K562 (cell line): Measurements from ENCODE around the gene KRTAP2-3. TPM values are rescaled to one million over a fixed set of nuclear protein-coding genes. Genes with fewer than 3 reads are reported as not detected.

ENCODE experiments used
- ATAC-seq: fragments of 200-7000 bp; cut with Tn5 transposase; 3 replicates; pipeline ENCODE4 v1.9.1; 2020; ENCODE audit warnings: moderate library complexity
- BruUV-seq: library from RNA; stranded (reverse); fragments of 400-500 nt; replicated peaks from 2 replicates; lab custom pipeline; 2021; lab: Mats Ljungman, UMichigan
- CTCF ChIA-PET: fragments of 300-600 bp; formaldehyde crosslinking; extraction: SDS; loops from one replicate; lab custom pipeline; 2021; ENCODE audit warnings: low intra/inter-chr PET ratio; lab: Yijun Ruan, JAX
- POLR2A ChIA-PET: fragments of 300-600, 350-650 bp; sonication (Branson Sonifier 250); formaldehyde crosslinking; extraction: SDS; loops from one replicate; lab custom pipeline; 2021; ENCODE audit warnings: antibody characterized with exemption, inconsistent platforms; lab: Yijun Ruan, JAX
- DNase-seq, 4 experiments: peaks; one replicate each; pipeline versions ENCODE4 v3.0.0 to v3.0.0-alpha.2; 2011 to 2018; ENCODE audit warnings: low spot score in 3 of 4, mixed read lengths in 3 of 4; ENCODE audit errors: extremely low read depth in 1 of 4
- FAIRE-seq: peaks from 2 replicates; lab custom pipeline; 2011; peaks lifted over from hg19 to GRCh38; lab: Jason Lieb, UNC
- H2AFZ ChIP-seq: 2 replicates; pipeline ENCODE4 v1.6.0; 2011; ENCODE audit warnings: low read depth, low read length, control low read depth, inconsistent platforms
- H3K27ac ChIP-seq: fragments of 200-600 bp; 3 replicates; pipeline ENCODE4 v1.8.0; 2011; ENCODE audit warnings: low read depth, mild to moderate bottlenecking, control low read depth, inconsistent platforms, low read length, moderate library complexity, mixed read lengths; ENCODE audit errors: extremely low read depth
- H3K27me3 ChIP-seq, 2 experiments: fragments of 300-600 bp in 1 of 2; 2 replicates in 1 of 2; 3 replicates in 1 of 2; pipeline versions ENCODE4 v1.6.0 to v1.8.0; 2011; ENCODE audit warnings: inconsistent platforms in 2 of 2, low read length in 2 of 2, mild to moderate bottlenecking in 1 of 2, mixed read lengths in 1 of 2, moderate library complexity in 1 of 2; ENCODE audit not compliant: control insufficient read depth in 2 of 2, insufficient read depth in 2 of 2
- H3K36me3 ChIP-seq: fragments of 300-600 bp; 3 replicates; pipeline ENCODE4 v1.8.0; 2011; ENCODE audit warnings: mild to moderate bottlenecking, low read length, inconsistent platforms; ENCODE audit not compliant: control insufficient read depth, insufficient read depth
- H3K4me1 ChIP-seq, 2 experiments: fragments of 200-600 bp in 1 of 2; replicated peaks in 1 of 2; 2 replicates in 1 of 2; 3 replicates in 1 of 2; pipeline versions ENCODE4 v1.5.1 to v1.8.0; 2011; ENCODE audit warnings: inconsistent platforms in 2 of 2, low read length in 2 of 2, mild to moderate bottlenecking in 1 of 2, mixed read lengths in 1 of 2, moderate library complexity in 1 of 2; ENCODE audit not compliant: control insufficient read depth in 2 of 2, insufficient read depth in 2 of 2
- H3K4me2 ChIP-seq: 2 replicates; pipeline ENCODE4 v1.6.1; 2011; ENCODE audit warnings: low read length, control low read depth, inconsistent platforms, mixed read lengths; ENCODE audit not compliant: insufficient read depth
- H3K4me3 ChIP-seq: fragments of 200-600 bp; sonication (generic), shearing (Covaris generic); 2 replicates; pipeline ENCODE4 v1.5.1; 2016; ENCODE audit warnings: control low read depth, inconsistent platforms
- H3K79me2 ChIP-seq: fragments of 200-600 bp; 3 replicates; pipeline ENCODE4 v1.8.0; 2011; ENCODE audit warnings: low read length, inconsistent platforms; ENCODE audit not compliant: control insufficient read depth, insufficient read depth
- H3K9ac ChIP-seq, 2 experiments: 2 replicates each; pipeline versions ENCODE4 v1.6.0 to v1.6.1; 2011; ENCODE audit warnings: low read depth in 2 of 2, low read length in 2 of 2, control low read depth in 1 of 2, inconsistent platforms in 1 of 2, mild to moderate bottlenecking in 1 of 2, mixed read lengths in 1 of 2; ENCODE audit not compliant: insufficient read depth in 1 of 2
- H3K9me1 ChIP-seq: one replicate; pipeline ENCODE4 v1.6.0; 2011; ENCODE audit warnings: inconsistent platforms, mild to moderate bottlenecking, low read length, moderate library complexity; ENCODE audit not compliant: control insufficient read depth, insufficient read depth
- H3K9me3 ChIP-seq: replicated peaks from 2 replicates; pipeline ENCODE4 v1.5.1; 2011; ENCODE audit warnings: low read depth, low read length, inconsistent platforms; ENCODE audit not compliant: control insufficient read depth, insufficient read depth
- H4K20me1 ChIP-seq: replicated peaks from 2 replicates; pipeline ENCODE4 v1.6.1; 2011; ENCODE audit warnings: low read length, inconsistent platforms, mixed read lengths; ENCODE audit not compliant: control insufficient read depth, insufficient read depth
- BRD9 ChIP-seq: fragments of 450-650 bp; IDR thresholded peaks from 2 replicates; pipeline ENCODE4 v1.6.1; 2018; ENCODE audit warnings: low read depth; ENCODE audit not compliant: partially characterized antibody
- E4F1 ChIP-seq: fragments of 250-450 bp; sonication (Bioruptor Pico); IDR thresholded peaks from 2 replicates; pipeline ENCODE4 v1.5.0; 2021; ENCODE audit warnings: mild to moderate bottlenecking, borderline replicate concordance
- FOXK2 ChIP-seq, 2 experiments: fragments of 450-650 bp; IDR thresholded peaks in 1 of 2; conservative IDR thresholded peaks in 1 of 2; 2 replicates each; pipeline ENCODE4 v1.6.1; 2016; ENCODE audit warnings: low read depth in 2 of 2, mild to moderate bottlenecking in 1 of 2
- FOXP1 ChIP-seq: sonication (generic); formaldehyde crosslinking; IDR thresholded peaks from 2 replicates; pipeline ENCODE4 v1.8.0; 2022; ENCODE audit warnings: mild to moderate bottlenecking, missing genetic modification reagents
- FUS ChIP-seq: fragments of 200-400 bp; formaldehyde crosslinking; optimal IDR thresholded peaks from 2 replicates; pipeline ENCODE3; 2017; ENCODE audit warnings: low read depth, low read length
- HIVEP1 ChIP-seq: fragments of 250-450 bp; sonication (Bioruptor Pico); IDR thresholded peaks from 2 replicates; pipeline ENCODE4 v1.4.0; 2020; ENCODE audit warnings: mild to moderate bottlenecking
- NFE2L1 ChIP-seq: fragments of 450-650 bp; IDR thresholded peaks from 2 replicates; pipeline ENCODE4 v1.6.1; 2016; ENCODE audit warnings: missing genetic modification characterization, low read depth, mild to moderate bottlenecking, missing compliant biosample characterization, moderate library complexity, borderline replicate concordance
- NR1H2 ChIP-seq: sonication (generic); formaldehyde crosslinking; IDR thresholded peaks from 2 replicates; pipeline ENCODE4 v1.4.0; 2020; ENCODE audit warnings: mild to moderate bottlenecking, missing genetic modification reagents
- NR2C2 ChIP-seq, 2 experiments: fragments of 200-800 bp in 1 of 2; sonication (Bioruptor generic) in 1 of 2; sonication (generic) in 1 of 2; formaldehyde crosslinking in 1 of 2; IDR thresholded peaks; 2 replicates each; pipeline versions ENCODE4 v1.6.1 to v1.8.0; 2016 to 2022; ENCODE audit warnings: mild to moderate bottlenecking in 1 of 2, missing compliant biosample characterization in 1 of 2, missing genetic modification characterization in 1 of 2, missing genetic modification reagents in 1 of 2
- PCBP2 ChIP-seq: fragments of 200-400 bp; formaldehyde crosslinking; IDR thresholded peaks from 2 replicates; pipeline ENCODE4 v1.6.1; 2018; ENCODE audit warnings: low read length, low read depth, mild to moderate bottlenecking, moderate library complexity; ENCODE audit not compliant: poor library complexity, severe bottlenecking
- POLR2AphosphoS2 ChIP-seq: IDR thresholded peaks from 2 replicates; pipeline ENCODE4 v1.6.1; 2012; ENCODE audit warnings: low read length, improper control_type of control experiment
- RHOXF2B ChIP-seq: fragments of 250-450 bp; sonication (Bioruptor Pico); conservative IDR thresholded peaks from 2 replicates; pipeline ENCODE4 v1.5.1; 2021
- STAT5B ChIP-seq: fragments of 250-450 bp; sonication (Bioruptor Pico); IDR thresholded peaks from 2 replicates; pipeline ENCODE4 v1.8.0; 2021; ENCODE audit warnings: mild to moderate bottlenecking, inconsistent platforms
- USF1 ChIP-seq: sonication (generic); formaldehyde crosslinking; IDR thresholded peaks from 2 replicates; pipeline ENCODE4 v1.9.0; 2022; ENCODE audit warnings: mild to moderate bottlenecking, missing genetic modification reagents
- ZNF134 ChIP-seq: fragments of 250-450 bp; sonication (Bioruptor Pico); conservative IDR thresholded peaks from 2 replicates; pipeline ENCODE4 v1.4.0; 2020
- ZNF76 ChIP-seq: fragments of 250-450 bp; sonication (Bioruptor Pico); IDR thresholded peaks from 2 replicates; pipeline ENCODE4 v1.4.0; 2020; ENCODE audit warnings: mild to moderate bottlenecking, moderate library complexity, borderline replicate concordance
- WGBS: fragments of 100-300 bp; shearing (Covaris generic); methylation state at CpG from one replicate; pipeline ENCODE4 v1.1.6; 2016; ENCODE audit warnings: low coverage, mixed read lengths; ENCODE audit not compliant: insufficient coverage; ENCODE audit errors: missing lambda C conversion rate; 5-methylcytosine and 5-hydroxymethylcytosine counted together
- in situ Hi-C: fragments of 300-500 bp; cut with MboI; formaldehyde crosslinking; loops from 4 replicates; pipeline ENCODE4 v1.15.0; 2018; ENCODE audit warnings: inconsistent platforms, mixed read lengths
- intact Hi-C: fragments of 100-400 bp; cut with micrococcal nuclease; formaldehyde crosslinking; loops from 2 replicates; pipeline ENCODE4 v1.14.2; 2022
- polyA plus RNA-seq, 8 experiments: library from polyadenylated mRNA; depleted of rRNA in 4 of 8; stranded (reverse) in 5 of 8; unstranded in 3 of 8; fragments of >200 nt; fragmentation: Nextera tagmentation in 2 of 8; fragmentation: Illumina TruSeq in 1 of 8; extraction: Ambion mirVana in 2 of 8; extraction: Trizol in 1 of 8; gene quantifications; 2 replicates each; pipeline versions ENCODE4 v1.2.1 to v1.2.3, GENCODE V29; 2011 to 2014; ENCODE audit warnings: inconsistent platforms in 1 of 8, missing spikeins in 1 of 8
- total RNA-seq, 7 experiments: library from RNA; depleted of rRNA in 6 of 7; stranded (reverse); fragments of >200 nt in 6 of 7; fragmentation: Illumina TruSeq in 2 of 7; extraction: Trizol in 2 of 7; gene quantifications; 2 replicates each; pipeline versions ENCODE4 v1.2.1 to v1.2.3, GENCODE V29; 2011 to 2021; ENCODE audit warnings: low replicate concordance in 1 of 7
- TF ChIP-seq, protein P1 (sequence below): fragments of 450-650 bp; IDR thresholded peaks from 2 replicates; pipeline ENCODE4 v1.6.1; 2016
- TF ChIP-seq, protein P2 (sequence below): fragments of 450-650 bp; formaldehyde crosslinking; IDR thresholded peaks from 2 replicates; pipeline ENCODE4 v1.4.0; 2020; ENCODE audit warnings: mild to moderate bottlenecking

Gene KRTAP2-3
- total and polyA plus RNA-seq, 9 of the 15 experiments (the other 6 are each of a cell fraction or from before 2014, with no cell fraction given) = not detected

DNA sequence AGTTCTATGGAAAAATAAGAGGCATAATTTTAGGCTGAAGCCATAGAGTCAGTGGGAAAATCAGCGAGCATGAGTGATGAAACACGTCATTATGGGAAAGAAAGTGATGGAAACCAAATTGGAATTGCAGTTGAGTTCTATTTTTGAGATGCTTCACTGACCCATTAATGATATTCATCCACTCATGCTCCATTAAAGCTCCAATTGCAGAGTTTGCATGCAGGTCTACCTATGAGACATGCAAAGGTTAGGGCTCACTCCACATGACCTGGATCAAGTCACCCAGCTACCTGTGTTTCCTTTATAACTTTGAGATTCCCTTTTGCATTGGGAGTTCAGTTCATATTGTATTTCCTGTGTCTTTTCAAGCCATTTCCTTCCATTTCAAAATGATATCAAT lies 13.8 kb upstream of the KRTAP2-3 start:
- in situ Hi-C loops = no loop called here
- no peaks in the 10 kb centered on the region for H3K9me3 ChIP-seq
- H3K4me1 ChIP-seq = no peaks in the 10 kb centered on the region
- no peak overlapping the region for H2AFZ ChIP-seq
- H4K20me1 ChIP-seq = no peaks in the 10 kb centered on the region
- no peak for DNase-seq
- no peaks in the 10 kb centered on the region; a peak in 1 of 5 replicates for H3K27me3 ChIP-seq
- ChIA-PET CTCF (no interaction called here), POLR2A (no interaction called here)
- H3K79me2 ChIP-seq = no peaks in the 10 kb centered on the region
- no peaks in the 10 kb centered on the region for H3K9me1 ChIP-seq
- H3K4me2 ChIP-seq = no peak overlapping the region
- intact Hi-C loops = no loop called here
- WGBS = 0% methylated on average over 2 of the region's 2 CpGs
- no peak overlapping the region for H3K9ac ChIP-seq
- no peak for ATAC-seq
- FAIRE-seq = no peak
- BruUV-seq = no TSS peak
- no peaks in the 10 kb centered on the region for H3K36me3 ChIP-seq
- no peak overlapping the region for H3K27ac ChIP-seq
- no peak overlapping the region for H3K4me3 ChIP-seq
- TF ChIP-seq BRD9 = no peak
- TF ChIP-seq ZNF134 (CRISPR knock-in tag) = no peak
- TF ChIP-seq ZNF76 (CRISPR knock-in tag) = no peak
- TF ChIP-seq NFE2L1 = no peak
- TF ChIP-seq, protein P1, sequence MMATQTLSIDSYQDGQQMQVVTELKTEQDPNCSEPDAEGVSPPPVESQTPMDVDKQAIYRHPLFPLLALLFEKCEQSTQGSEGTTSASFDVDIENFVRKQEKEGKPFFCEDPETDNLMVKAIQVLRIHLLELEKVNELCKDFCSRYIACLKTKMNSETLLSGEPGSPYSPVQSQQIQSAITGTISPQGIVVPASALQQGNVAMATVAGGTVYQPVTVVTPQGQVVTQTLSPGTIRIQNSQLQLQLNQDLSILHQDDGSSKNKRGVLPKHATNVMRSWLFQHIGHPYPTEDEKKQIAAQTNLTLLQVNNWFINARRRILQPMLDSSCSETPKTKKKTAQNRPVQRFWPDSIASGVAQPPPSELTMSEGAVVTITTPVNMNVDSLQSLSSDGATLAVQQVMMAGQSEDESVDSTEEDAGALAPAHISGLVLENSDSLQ = no peak
- no peak for TF ChIP-seq RHOXF2B (CRISPR knock-in tag)
- no peak for TF ChIP-seq FUS
- no peak for TF ChIP-seq NR2C2 (CRISPR knock-in tag; IDR thresholded peaks at IDR 0.05)
- TF ChIP-seq NR2C2 (tag; IDR thresholded peaks at IDR 0.05) = no peak
- TF ChIP-seq USF1 (CRISPR knock-in tag) = no peak
- no peak for TF ChIP-seq POLR2AphosphoS2
- no peak for TF ChIP-seq HIVEP1 (CRISPR knock-in tag)
- no peak for TF ChIP-seq FOXK2 (conservative IDR thresholded peaks at IDR 0.05 in 1 of 2, IDR thresholded peaks at IDR 0.05 in 1 of 2; ENCODE audit: low read depth in 2 of 2)
- TF ChIP-seq, protein P2, sequence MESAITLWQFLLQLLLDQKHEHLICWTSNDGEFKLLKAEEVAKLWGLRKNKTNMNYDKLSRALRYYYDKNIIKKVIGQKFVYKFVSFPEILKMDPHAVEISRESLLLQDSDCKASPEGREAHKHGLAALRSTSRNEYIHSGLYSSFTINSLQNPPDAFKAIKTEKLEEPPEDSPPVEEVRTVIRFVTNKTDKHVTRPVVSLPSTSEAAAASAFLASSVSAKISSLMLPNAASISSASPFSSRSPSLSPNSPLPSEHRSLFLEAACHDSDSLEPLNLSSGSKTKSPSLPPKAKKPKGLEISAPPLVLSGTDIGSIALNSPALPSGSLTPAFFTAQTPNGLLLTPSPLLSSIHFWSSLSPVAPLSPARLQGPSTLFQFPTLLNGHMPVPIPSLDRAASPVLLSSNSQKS = no peak
- TF ChIP-seq STAT5B (CRISPR knock-in tag) = no peak
- TF ChIP-seq NR1H2 (CRISPR knock-in tag) = no peak
- no peak for TF ChIP-seq FOXP1 (CRISPR knock-in tag)
- no peak for TF ChIP-seq PCBP2
- no peak for TF ChIP-seq E4F1
